ENCODE results near the gene PLCB4. TPM values are rescaled to one million over a fixed set of nuclear protein-coding genes. Genes with fewer than 3 reads are reported as not detected.

Gene PLCB4
- polyA plus RNA-seq, 1 experiment: 18.6 TPM

GRCh38 chr20:9500121-9500520, 431.2 kb downstream of the PLCB4 start:
- Histone ChIP-seq H3K27ac (ENCODE audit: low read depth, low read length) (no peak overlapping the region), H3K9me3 (ENCODE audit: control insufficient read depth, insufficient read depth, low read length) (no peaks in the 10 kb centered on the region), H3K4me3 (ENCODE audit: low read depth, low read length) (no peak overlapping the region), H3K27me3 (ENCODE audit: control insufficient read depth, insufficient read depth, low read length) (peaks cover 2% of the 10 kb centered on the region)
- ChIA-PET POLR2A (no interaction called here), CTCF (interaction anchor here (1.7 kb wide), 1 partner anchor 110 kb away, joined by 6 read pairs; no protein-coding TSS in a partner anchor)
- no peak for TF ChIP-seq CTCF (IDR thresholded peaks at IDR 0.05; ENCODE audit: low read depth, low read length)
- DNase-seq (ENCODE audit: low read depth, low spot score): no peak

- DNase-seq (ENCODE audit: low read depth, low spot score): no peak
- POLR2A ChIA-PET: no interaction called here
- H3K4me3 ChIP-seq (ENCODE audit: low read depth, low read length): no peak overlapping the region
- CTCF ChIA-PET: no interaction called here
- TF ChIP-seq CTCF (IDR thresholded peaks at IDR 0.05; ENCODE audit: low read depth, low read length): no peak
- peaks cover 15% of the 10 kb centered on the region for H3K27me3 ChIP-seq (ENCODE audit: control insufficient read depth, insufficient read depth, low read length)
- peaks cover 4% of the 10 kb centered on the region; the same call in 1 of the 2 replicates for H3K9me3 ChIP-seq (ENCODE audit: control insufficient read depth, insufficient read depth, low read length)
- no peak overlapping the region for H3K27ac ChIP-seq (ENCODE audit: low read depth, low read length)
Observed at GRCh38 chr20:9501473-9501872, 432.6 kb downstream of the PLCB4 start.

GRCh38 chr20:9503526-9504245, 434.8 kb downstream of the PLCB4 start:
- H3K9me3 ChIP-seq (ENCODE audit: control insufficient read depth, insufficient read depth, low read length): peaks cover 11% of the 10 kb centered on the region; the same call in 1 of the 2 replicates
- H3K4me3 ChIP-seq (ENCODE audit: low read depth, low read length): no peak overlapping the region
- H3K27me3 ChIP-seq (ENCODE audit: control insufficient read depth, insufficient read depth, low read length): peaks cover 37% of the 10 kb centered on the region
- POLR2A ChIA-PET: no interaction called here
- H3K27ac ChIP-seq (ENCODE audit: low read depth, low read length): no peak overlapping the region
- CTCF ChIA-PET: interaction anchor here (0.6 to 1.5 kb wide), 5 partner anchors 33 to 1567 kb away, joined by 3 to 7 read pairs (median 5); no protein-coding TSS in a partner anchor
- TF ChIP-seq CTCF (IDR thresholded peaks at IDR 0.05; ENCODE audit: low read depth, low read length): no peak
- DNase-seq (ENCODE audit: low read depth, low spot score): no peak

GRCh38 chr20:9506280-9506821, 437.5 kb downstream of the PLCB4 start:
- ChIA-PET POLR2A (no interaction called here), CTCF (interaction anchor here (0.6 kb wide), 1 partner anchor 111 kb away, joined by 4 read pairs; no protein-coding TSS in a partner anchor)
- Histone ChIP-seq H3K4me3 (ENCODE audit: low read depth, low read length) (no peak overlapping the region), H3K27ac (ENCODE audit: low read depth, low read length) (no peak overlapping the region), H3K27me3 (ENCODE audit: control insufficient read depth, insufficient read depth, low read length) (peaks cover 52% of the 10 kb centered on the region), H3K9me3 (ENCODE audit: control insufficient read depth, insufficient read depth, low read length) (peaks cover 11% of the 10 kb centered on the region; the same call in 1 of the 2 replicates)
- DNase-seq (ENCODE audit: low read depth, low spot score): no peak
- no peak for TF ChIP-seq CTCF (IDR thresholded peaks at IDR 0.05; ENCODE audit: low read depth, low read length)

- Histone ChIP-seq H3K9me3 (ENCODE audit: control insufficient read depth, insufficient read depth, low read length) (peaks cover 11% of the 10 kb centered on the region; the same call in 1 of the 2 replicates), H3K4me3 (ENCODE audit: low read depth, low read length) (no peak overlapping the region), H3K27ac (ENCODE audit: low read depth, low read length) (no peak overlapping the region), H3K27me3 (ENCODE audit: control insufficient read depth, insufficient read depth, low read length) (peaks cover 57% of the 10 kb centered on the region)
- CTCF ChIA-PET: no interaction called here
- no peak for TF ChIP-seq CTCF (IDR thresholded peaks at IDR 0.05; ENCODE audit: low read depth, low read length)
- POLR2A ChIA-PET: no interaction called here
- DNase-seq (ENCODE audit: low read depth, low spot score): no peak
Observed at GRCh38 chr20:9506964-9507369, 438.1 kb downstream of the PLCB4 start.

All from AG04450 (cell line).